Skeletal muscle tissue (tissue), 4 donors: ENCODE results near the gene DLGAP4. TPM values are rescaled to one million over a fixed set of nuclear protein-coding genes. Genes with fewer than 3 reads are reported as not detected.

Source experiments
- H3K27ac ChIP-seq: one replicate; pipeline ENCODE4 v1.7.0; 2013; ENCODE audit warnings: mild to moderate bottlenecking, low read depth, low read length, inconsistent platforms
- H3K27me3 ChIP-seq, 3 donors: one replicate each; pipeline ENCODE4 v1.7.0; 2013; ENCODE audit warnings: low read length in 3 of 3; ENCODE audit not compliant: control insufficient read depth in 3 of 3, insufficient read depth in 3 of 3
- H3K36me3 ChIP-seq, 3 donors: one replicate each; pipeline ENCODE4 v1.7.0; 2013; ENCODE audit warnings: low read length in 3 of 3; ENCODE audit not compliant: control insufficient read depth in 3 of 3, insufficient read depth in 3 of 3
- H3K4me1 ChIP-seq, 3 donors: one replicate each; pipeline ENCODE4 v1.7.0; 2013; ENCODE audit warnings: low read length in 3 of 3, mild to moderate bottlenecking in 3 of 3; ENCODE audit not compliant: control insufficient read depth in 3 of 3, insufficient read depth in 3 of 3
- H3K4me3 ChIP-seq, 3 donors: one replicate each; pipeline ENCODE4 v1.7.0; 2013; ENCODE audit warnings: low read length in 3 of 3
- H3K9ac ChIP-seq, 3 donors: one replicate each; pipeline ENCODE4 v1.7.0; 2013; ENCODE audit warnings: low read length in 3 of 3, mild to moderate bottlenecking in 3 of 3, moderate library complexity in 2 of 3, low read depth in 1 of 3
- H3K9me3 ChIP-seq, 3 donors: one replicate each; pipeline ENCODE4 v1.7.0; 2013; ENCODE audit warnings: low read length in 3 of 3; ENCODE audit not compliant: control insufficient read depth in 3 of 3
- total RNA-seq: library from RNA; depleted of rRNA; stranded (reverse); fragments of >200 nt; gene quantifications from one replicate; pipeline ENCODE4 v1.2.3, GENCODE V29; 2014
- donor health status: Osteomylitis.

Gene DLGAP4
- total RNA-seq, 1 donor from 2014 or later: 6.8 TPM

GRCh38 chr20:36405255-36405654 is 99.1 kb downstream of the DLGAP4 start:
- Histone ChIP-seq H3K27me3 (peaks cover 22 to 34% (median 29%) of the 10 kb centered on the region in 3 donors), H3K4me3 (no peak overlapping the region), H3K9me3 (no peaks in the 10 kb centered on the region), H3K36me3 (no peaks in the 10 kb centered on the region), H3K27ac (no peak overlapping the region), H3K4me1 (no peaks in the 10 kb centered on the region), H3K9ac (no peak overlapping the region)

GRCh38 chr20:36407199-36407733 is 101.1 kb downstream of the DLGAP4 start:
- Histone ChIP-seq H3K4me3 (no peak overlapping the region), H3K27ac (no peak overlapping the region), H3K9ac (no peak overlapping the region), H3K9me3 (no peaks in the 10 kb centered on the region), H3K4me1 (no peaks in the 10 kb centered on the region), H3K36me3 (no peaks in the 10 kb centered on the region), H3K27me3 (peaks cover 15 to 23% (median 21%) of the 10 kb centered on the region in 3 donors)

GRCh38 chr20:36408219-36408618 is 102.1 kb downstream of the DLGAP4 start:
- no peak overlapping the region for H3K9ac ChIP-seq
- H3K27me3 ChIP-seq: peaks cover 12 to 21% (median 13%) of the 10 kb centered on the region in 3 donors
- no peaks in the 10 kb centered on the region for H3K36me3 ChIP-seq
- no peak overlapping the region for H3K27ac ChIP-seq
- no peaks in the 10 kb centered on the region for H3K4me1 ChIP-seq
- no peak overlapping the region for H3K4me3 ChIP-seq
- H3K9me3 ChIP-seq: no peaks in the 10 kb centered on the region

- Histone ChIP-seq H3K27me3 (peaks cover 7 to 16% (median 9%) of the 10 kb centered on the region in 3 donors), H3K9ac (no peak overlapping the region), H3K9me3 (no peaks in the 10 kb centered on the region), H3K4me1 (no peaks in the 10 kb centered on the region), H3K36me3 (no peaks in the 10 kb centered on the region), H3K27ac (no peak overlapping the region), H3K4me3 (no peak overlapping the region)
These were observed 105.8 kb downstream of the DLGAP4 start for GRCh38 chr20:36411861-36412454.

GRCh38 chr20:36415475-36416002 is 109.4 kb downstream of the DLGAP4 start:
- Histone ChIP-seq H3K27ac (no peak overlapping the region), H3K9ac (no peak overlapping the region), H3K4me3 (no peak overlapping the region), H3K4me1 (no peaks in the 10 kb centered on the region), H3K9me3 (no peaks in the 10 kb centered on the region), H3K27me3 (peaks cover 11 to 34% (median 13%) of the 10 kb centered on the region in 3 donors), H3K36me3 (no peaks in the 10 kb centered on the region)

GRCh38 chr20:36418711-36419110 is 112.6 kb downstream of the DLGAP4 start:
- Histone ChIP-seq H3K4me3 (no peak overlapping the region), H3K27me3 (peaks cover 11 to 41% (median 19%) of the 10 kb centered on the region in 3 donors), H3K4me1 (no peaks in the 10 kb centered on the region), H3K9me3 (no peaks in the 10 kb centered on the region), H3K36me3 (no peaks in the 10 kb centered on the region), H3K27ac (no peak overlapping the region), H3K9ac (no peak overlapping the region)

- no peaks in the 10 kb centered on the region for H3K36me3 ChIP-seq
- no peak overlapping the region for H3K4me3 ChIP-seq
- peaks cover 15 to 50% (median 21%) of the 10 kb centered on the region in 3 donors for H3K27me3 ChIP-seq
- no peak overlapping the region for H3K9ac ChIP-seq
- no peaks in the 10 kb centered on the region for H3K9me3 ChIP-seq
- no peak overlapping the region for H3K27ac ChIP-seq
- H3K4me1 ChIP-seq: no peaks in the 10 kb centered on the region
These were observed 115.5 kb downstream of the DLGAP4 start for GRCh38 chr20:36421641-36422040.

- Histone ChIP-seq H3K4me1 (no peaks in the 10 kb centered on the region), H3K4me3 (no peak overlapping the region), H3K36me3 (no peaks in the 10 kb centered on the region), H3K27ac (no peak overlapping the region), H3K9me3 (no peaks in the 10 kb centered on the region), H3K9ac (no peak overlapping the region), H3K27me3 (peaks cover 15 to 39% (median 24%) of the 10 kb centered on the region in 3 donors)
These were observed 118.2 kb downstream of the DLGAP4 start for GRCh38 chr20:36424314-36424713.

GRCh38 chr20:36425166-36425565 is 119.0 kb downstream of the DLGAP4 start:
- Histone ChIP-seq H3K36me3 (no peaks in the 10 kb centered on the region), H3K9me3 (no peaks in the 10 kb centered on the region), H3K9ac (no peak overlapping the region), H3K27ac (no peak overlapping the region), H3K4me1 (no peaks in the 10 kb centered on the region), H3K27me3 (peaks cover 11 to 33% (median 22%) of the 10 kb centered on the region in 3 donors), H3K4me3 (no peak overlapping the region)

GRCh38 chr20:36431604-36432003 is 125.5 kb downstream of the DLGAP4 start:
- no peaks in the 10 kb centered on the region for H3K9me3 ChIP-seq
- no peak overlapping the region for H3K9ac ChIP-seq
- H3K27me3 ChIP-seq: peaks cover 3 to 10% (median 4%) of the 10 kb centered on the region in 3 donors
- H3K4me1 ChIP-seq: peaks cover 0 to 4% (median 2%) of the 10 kb centered on the region in 3 donors
- no peak overlapping the region for H3K4me3 ChIP-seq
- no peak overlapping the region for H3K27ac ChIP-seq
- H3K36me3 ChIP-seq: no peaks in the 10 kb centered on the region
